Fibroblast of the aortic adventitia (primary cell): ENCODE data around the gene TNFRSF1A. TPM values are rescaled to one million over a fixed set of nuclear protein-coding genes. Genes with fewer than 3 reads are reported as not detected.

Experiments used
- DNase-seq: peaks from one replicate; pipeline ENCODE4 v3.0.0-alpha.2; 2010; ENCODE audit warnings: low read depth
- H3K4me3 ChIP-seq: 2 replicates; pipeline ENCODE4 v1.5.1; 2011; ENCODE audit warnings: low read depth, mild to moderate bottlenecking, control low read depth, low read length, moderate library complexity
- CTCF ChIP-seq: IDR thresholded peaks from 2 replicates; pipeline ENCODE4 v1.5.1; 2011; ENCODE audit warnings: mild to moderate bottlenecking, low read length, control low read depth, inconsistent platforms; ENCODE audit not compliant: insufficient read depth
- total RNA-seq: library from RNA; depleted of rRNA; stranded (reverse); fragments of >200 nt; gene quantifications from 2 replicates; pipeline ENCODE4 v1.2.3, GENCODE V29; 2012; ENCODE audit warnings: low replicate concordance

TNFRSF1A gene
- total RNA-seq, 1 donor: 207 TPM

DNA sequence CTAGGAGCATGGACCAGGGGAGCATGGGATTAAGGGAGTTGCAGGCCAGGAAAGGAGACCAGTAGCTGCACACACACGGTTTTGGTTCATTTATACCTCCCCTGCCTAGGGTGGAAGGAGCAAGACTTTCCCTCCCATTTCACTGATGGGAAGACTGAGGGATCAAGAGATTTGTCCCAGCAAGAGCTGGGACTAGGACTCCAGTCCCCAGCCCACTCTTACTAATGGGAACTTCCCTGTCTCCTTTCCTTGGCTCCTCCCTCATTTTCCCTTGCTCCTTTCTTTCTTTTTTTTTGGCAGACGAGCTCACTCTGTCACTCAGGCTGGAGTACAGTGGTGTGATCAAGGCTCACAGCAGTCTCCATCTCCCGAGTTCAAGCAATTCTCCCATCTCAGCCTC, 20.5 kb upstream of the TNFRSF1A start:
- H3K4me3 ChIP-seq: no peak overlapping the region
- no peak for TF ChIP-seq CTCF
- no peak for DNase-seq

GRCh38 chr12:6361834-6362233, 20.0 kb upstream of the TNFRSF1A start:
- no peak for TF ChIP-seq CTCF
- H3K4me3 ChIP-seq: no peak overlapping the region
- DNase-seq: no peak

DNA sequence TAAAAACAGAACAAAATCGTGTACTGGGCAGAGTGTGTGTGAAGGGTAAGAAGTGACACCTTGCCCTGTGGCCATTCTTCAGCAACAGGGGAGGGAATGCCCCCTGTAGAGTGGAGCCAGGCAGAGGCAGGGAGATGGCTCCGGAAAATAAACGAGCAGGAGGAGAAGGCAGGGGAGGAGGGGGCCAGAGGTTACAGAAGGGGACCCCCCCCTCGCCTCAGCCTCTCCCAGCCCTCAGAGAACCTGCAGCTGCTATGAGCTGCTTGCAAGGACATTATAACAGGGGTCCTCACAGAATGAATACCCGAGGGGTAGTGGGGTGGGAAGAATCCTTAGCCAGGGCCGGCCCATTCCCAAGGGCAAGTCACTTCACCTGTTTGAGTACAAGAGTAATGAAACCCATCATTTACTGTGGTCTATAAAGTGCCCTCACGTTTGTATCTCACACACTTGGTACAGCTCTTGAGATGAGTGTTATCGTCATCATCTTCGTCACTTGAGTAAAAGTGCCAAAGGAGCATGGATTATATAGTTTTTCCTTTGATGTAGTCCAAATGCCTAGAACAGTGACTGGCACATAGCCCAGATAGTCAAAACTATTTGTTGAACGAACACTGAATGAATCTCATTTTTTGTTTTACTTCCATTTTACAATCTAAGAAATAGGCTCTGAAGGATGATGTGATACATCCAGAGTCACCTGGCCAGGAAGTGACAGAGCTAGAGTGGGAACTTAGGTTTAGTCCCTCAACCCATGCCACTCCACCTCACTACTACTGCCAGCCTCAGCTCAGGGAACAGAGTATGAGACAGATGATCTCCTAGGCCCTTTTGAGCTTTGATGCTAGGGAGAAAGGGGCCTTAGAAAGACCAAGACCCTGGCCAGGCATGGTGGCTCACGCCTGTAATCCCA, 19.0 kb upstream of the TNFRSF1A start:
- TF ChIP-seq CTCF: no peak
- no peak overlapping the region for H3K4me3 ChIP-seq
- no peak for DNase-seq

GRCh38 chr12:6360080-6360571, 18.2 kb upstream of the TNFRSF1A start:
- no peak for DNase-seq
- no peak overlapping the region for H3K4me3 ChIP-seq
- TF ChIP-seq CTCF: no peak

GRCh38 chr12:6358881-6359280, 17.0 kb upstream of the TNFRSF1A start:
- no peak for TF ChIP-seq CTCF
- DNase-seq: no peak

GRCh38 chr12:6356374-6356820, 14.5 kb upstream of the TNFRSF1A start:
- no peak for DNase-seq
- H3K4me3 ChIP-seq: no peak overlapping the region
- no peak for TF ChIP-seq CTCF

More at GRCh38 chr12:6358881-6359280, 17.0 kb upstream of the TNFRSF1A start:
- H3K4me3 ChIP-seq: no peak overlapping the region
